ENCODE results near the gene TRIM44.
"Not testable (repeated sequence)": the region's sequence is repeated elsewhere in the genome, so short reads cannot be mapped to it uniquely, and the experiment has no call there.

The TRIM44 gene

DNA sequence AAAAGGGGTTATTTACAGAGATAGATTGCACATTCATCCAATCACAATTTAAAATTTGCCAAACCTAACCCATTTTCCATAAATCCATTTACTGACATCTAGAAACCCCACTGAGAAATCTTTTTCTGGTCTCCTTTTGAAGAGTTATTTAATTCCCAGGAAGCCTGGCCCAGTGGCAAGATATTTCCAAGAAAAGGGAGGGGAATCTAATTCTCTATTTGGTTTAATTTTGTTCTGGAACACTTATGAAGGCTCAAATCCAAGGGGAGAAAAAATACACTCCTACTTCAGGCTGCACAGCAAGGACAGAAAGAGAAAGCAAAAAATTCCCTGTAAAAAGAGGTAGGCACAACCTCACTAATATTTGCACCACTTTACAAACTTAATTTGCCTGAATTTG lies 193.1 kb downstream of the TRIM44 start:
- no peak for DNase-seq (ENCODE audit: low read depth)

DNA sequence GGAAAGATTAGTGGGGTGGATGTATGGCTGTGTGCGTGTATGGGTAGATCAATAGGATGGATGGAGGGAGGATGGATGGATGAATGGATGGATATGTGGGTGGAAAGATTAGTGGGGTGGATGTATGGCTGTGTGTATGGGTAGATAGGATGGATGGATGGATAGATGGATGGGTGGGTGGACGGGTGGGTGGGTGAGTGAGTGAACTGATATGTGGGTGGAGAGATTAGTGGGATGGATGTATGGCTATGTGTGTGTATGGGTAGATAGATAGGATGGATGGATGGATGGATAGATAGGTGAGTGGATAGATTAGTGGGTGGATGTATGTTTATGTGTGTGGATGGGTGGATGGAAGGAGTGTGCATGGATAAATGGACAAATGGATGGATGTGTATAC lies 193.7 kb downstream of the TRIM44 start:
- DNase-seq (ENCODE audit: low read depth) = no peak

DNA sequence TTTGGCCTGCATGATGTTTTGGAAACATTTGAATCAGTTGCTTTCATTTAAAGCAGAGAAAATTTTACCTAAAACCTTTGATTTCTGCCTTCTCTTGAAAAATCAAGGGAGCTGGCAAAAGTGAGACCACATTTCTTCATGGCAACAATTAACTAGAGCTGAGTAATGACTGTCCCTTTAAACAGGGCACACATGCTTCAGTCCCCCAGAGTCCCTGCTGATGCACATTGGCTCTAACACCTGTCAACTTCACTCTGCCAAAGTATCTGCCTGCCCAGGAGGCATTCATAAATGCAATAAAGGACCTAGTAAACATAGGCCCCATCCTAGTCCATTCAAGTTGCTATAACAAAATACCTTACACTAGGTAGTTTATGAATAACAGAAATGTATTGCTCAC lies 194.2 kb downstream of the TRIM44 start:
- no peak for DNase-seq (ENCODE audit: low read depth)

DNA sequence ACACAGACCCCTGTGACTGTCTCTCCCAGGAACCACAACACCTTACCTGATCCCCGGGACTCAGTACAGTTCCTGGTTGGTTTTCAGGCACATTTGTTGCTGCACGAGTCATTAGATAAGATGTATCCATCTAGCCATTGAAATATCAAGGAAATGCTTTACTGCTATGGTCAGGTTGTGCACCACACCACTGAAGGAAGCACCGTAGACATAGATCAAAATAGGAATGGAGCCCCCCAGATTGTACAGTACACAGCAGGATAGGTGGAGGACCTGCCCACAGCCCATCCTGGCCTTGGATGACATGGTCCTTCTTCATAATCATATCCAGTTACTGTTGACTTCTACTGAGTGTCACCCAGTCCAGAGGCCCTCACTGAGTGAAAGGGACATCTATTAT lies 195.3 kb downstream of the TRIM44 start:
- DNase-seq (ENCODE audit: low read depth) = no peak

DNA sequence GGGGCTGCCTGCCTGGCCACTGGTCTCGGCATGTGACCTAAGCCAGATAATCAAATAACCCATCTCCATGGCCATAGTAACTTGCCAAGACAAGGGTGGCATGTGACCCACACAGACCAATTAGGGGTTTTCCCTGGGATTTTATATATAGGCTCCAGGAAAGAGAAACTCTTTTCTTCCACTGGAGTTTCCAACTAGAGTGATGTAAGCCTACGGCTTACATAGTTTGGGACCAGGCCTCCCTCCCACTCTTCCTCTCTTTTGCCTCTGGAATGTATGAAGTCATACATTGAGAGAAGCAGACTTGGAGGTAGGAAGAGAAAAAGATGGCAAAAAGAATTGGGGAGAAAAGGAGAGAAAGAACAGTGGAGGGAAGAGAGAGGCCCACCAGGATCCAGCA lies 196.7 kb downstream of the TRIM44 start:
- DNase-seq (ENCODE audit: low read depth) = no peak

DNA sequence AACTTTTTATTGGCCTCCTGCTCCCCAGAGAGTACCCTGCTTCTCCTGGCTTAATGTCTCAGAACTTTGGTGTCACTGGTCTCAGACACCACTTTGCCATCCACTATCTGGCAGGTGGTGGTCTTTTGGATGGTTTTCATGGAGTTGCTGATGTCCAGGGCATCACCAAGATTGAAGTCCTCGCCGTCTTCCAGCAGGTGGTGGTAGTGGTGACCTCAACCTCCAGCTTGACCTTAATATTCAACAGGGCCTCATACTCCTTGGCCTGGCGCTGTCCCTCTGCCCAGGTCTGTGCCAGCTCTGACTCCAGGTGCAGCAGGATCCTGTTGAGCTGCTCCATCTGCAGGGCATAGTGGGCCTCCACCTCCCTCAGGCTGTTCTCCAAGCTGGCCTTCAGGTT lies 197.6 kb downstream of the TRIM44 start:
- DNase-seq (ENCODE audit: low read depth) = not testable (repeated sequence)

DNA sequence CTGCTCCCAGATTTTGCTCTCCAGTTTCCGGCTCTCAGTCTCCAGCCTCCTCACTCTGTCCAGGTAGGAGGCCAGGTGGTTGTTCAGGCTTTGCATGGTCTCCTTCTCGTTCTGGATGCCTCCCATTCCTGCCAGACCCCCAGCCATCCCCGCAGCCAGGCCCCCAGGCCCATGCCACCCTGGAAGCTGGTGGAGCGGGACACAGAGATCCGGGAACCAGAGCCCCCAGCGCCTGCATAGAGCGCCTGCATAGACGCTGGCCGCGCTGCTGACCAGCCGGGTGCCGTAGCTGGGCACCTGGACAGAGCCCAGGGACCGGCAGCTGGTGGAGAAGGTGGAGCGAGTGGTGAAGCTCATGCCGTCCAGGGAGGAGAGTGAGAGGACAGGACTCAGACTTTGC lies 198.6 kb downstream of the TRIM44 start:
- DNase-seq (ENCODE audit: low read depth) = no peak

DNA sequence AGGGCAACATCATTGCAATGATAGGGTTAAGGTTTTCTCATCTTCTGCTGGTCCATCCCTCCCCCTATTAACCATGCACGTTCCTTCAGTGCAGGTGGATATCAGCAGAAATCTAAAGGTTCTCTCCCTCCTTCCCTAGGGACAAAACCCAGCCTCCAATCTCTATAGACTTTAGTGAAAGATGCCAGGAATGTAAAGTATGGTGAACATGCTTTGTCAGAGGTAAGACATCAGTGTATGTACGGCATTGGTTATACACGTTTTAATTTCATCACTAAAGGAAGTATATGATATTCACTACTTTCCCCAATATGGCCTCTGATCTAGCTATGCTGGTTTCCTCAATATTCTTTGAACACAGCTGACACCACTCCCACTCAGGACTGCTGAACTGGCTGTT lies 200.1 kb downstream of the TRIM44 start:
- DNase-seq (ENCODE audit: low read depth) = no peak

DNA sequence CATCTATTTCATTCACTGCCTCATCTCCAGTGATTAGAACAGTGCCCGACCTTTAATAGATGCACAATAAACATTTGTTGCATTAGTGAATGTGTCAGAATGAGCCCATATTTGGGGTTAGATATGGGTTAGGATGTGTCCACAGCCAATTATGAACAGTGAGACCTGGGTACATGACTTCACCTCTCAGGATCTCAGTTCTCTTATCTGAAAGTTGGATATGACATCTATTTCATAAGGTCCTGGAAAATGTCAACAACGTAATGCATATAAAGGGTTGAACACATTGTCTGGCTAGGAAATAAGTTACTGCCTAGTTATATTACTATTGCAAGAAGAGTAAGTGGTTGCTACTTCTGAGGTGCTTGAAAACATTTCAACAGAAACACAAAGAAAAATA lies 201.6 kb downstream of the TRIM44 start:
- DNase-seq (ENCODE audit: low read depth) = no peak

DNA sequence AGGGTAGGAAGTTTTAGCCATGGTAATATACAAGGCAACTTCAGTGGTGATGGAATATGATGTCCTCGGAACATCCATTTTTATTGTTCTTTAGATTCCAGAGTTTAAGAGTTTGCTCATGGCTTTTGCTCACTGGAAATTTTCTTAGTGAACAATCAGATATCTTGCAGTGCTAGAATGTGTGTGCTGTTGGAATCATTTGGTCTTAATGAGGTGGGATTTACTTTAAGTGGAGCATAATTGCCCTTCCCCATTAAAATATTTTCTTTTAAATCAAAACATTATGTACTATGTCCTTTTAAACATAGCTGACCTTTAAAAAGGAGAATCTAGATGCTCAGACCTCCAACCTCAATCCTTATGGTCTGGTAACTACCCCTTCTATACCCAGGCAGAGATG lies 204.0 kb downstream of the TRIM44 start:
- no peak for DNase-seq (ENCODE audit: low read depth)
